Sigmoid colon (tissue), 4 donors: Measurements from ENCODE around the gene JMJD6.

Experiments
- EP300 ChIP-seq, 4 donors: sonication (generic); formaldehyde crosslinking; IDR thresholded peaks; one replicate each; pipeline ENCODE4 v1.6.1; 2017; ENCODE audit warnings: antibody characterized with exemption in 4 of 4
- POLR2A ChIP-seq, 2 donors: fragments of 450-650 bp; IDR thresholded peaks; one replicate each; pipeline ENCODE4 v1.6.1; 2016; ENCODE audit warnings: antibody characterized with exemption in 2 of 2, mild to moderate bottlenecking in 2 of 2, moderate library complexity in 2 of 2
- POLR2AphosphoS5 ChIP-seq, 4 donors: sonication (generic); formaldehyde crosslinking; IDR thresholded peaks; one replicate each; pipeline ENCODE4 v1.6.1; 2017; ENCODE audit warnings: antibody characterized with exemption in 4 of 4
- TF ChIP-seq, protein P1 (sequence below), 4 experiments: fragments of 450-650 bp in 3 of 4; fragments of 200-600 bp in 1 of 4; IDR thresholded peaks; one replicate each; pipeline ENCODE4 v1.5.1; 2016 to 2019; ENCODE audit warnings: antibody characterized with exemption in 4 of 4, mild to moderate bottlenecking in 3 of 4, moderate library complexity in 2 of 4

DNA sequence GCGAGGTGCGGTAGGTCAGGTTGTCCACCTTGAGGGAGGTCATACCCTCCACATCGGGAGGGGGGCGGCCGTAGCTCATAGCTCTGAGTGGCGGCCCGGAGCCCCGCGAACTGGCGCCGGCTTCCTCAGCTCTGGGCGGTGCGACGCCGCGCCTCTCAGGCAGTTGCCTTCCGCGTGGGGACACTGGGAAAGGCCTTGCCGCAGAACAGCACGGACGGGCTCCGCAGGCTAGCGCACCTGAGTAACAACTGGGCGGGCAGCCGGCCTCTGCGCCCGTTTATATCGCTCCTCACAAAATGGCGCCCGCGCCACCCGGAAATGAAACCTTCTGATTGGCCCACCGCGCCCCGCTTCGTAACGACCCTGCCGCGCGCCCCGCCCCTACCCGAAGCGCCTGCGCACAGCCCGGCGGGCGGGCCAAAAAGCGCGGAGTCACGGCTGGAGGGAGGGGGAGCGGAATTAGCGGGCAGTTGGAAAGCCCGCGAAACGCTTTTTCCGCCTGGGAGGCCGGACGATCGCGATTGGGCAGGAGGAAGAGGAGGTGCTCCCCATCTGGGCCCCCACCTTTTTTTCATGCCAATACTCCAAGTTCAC, 10.8 kb upstream of the JMJD6 start, which contains the start of gene SRSF2:
- TF ChIP-seq, protein P1, sequence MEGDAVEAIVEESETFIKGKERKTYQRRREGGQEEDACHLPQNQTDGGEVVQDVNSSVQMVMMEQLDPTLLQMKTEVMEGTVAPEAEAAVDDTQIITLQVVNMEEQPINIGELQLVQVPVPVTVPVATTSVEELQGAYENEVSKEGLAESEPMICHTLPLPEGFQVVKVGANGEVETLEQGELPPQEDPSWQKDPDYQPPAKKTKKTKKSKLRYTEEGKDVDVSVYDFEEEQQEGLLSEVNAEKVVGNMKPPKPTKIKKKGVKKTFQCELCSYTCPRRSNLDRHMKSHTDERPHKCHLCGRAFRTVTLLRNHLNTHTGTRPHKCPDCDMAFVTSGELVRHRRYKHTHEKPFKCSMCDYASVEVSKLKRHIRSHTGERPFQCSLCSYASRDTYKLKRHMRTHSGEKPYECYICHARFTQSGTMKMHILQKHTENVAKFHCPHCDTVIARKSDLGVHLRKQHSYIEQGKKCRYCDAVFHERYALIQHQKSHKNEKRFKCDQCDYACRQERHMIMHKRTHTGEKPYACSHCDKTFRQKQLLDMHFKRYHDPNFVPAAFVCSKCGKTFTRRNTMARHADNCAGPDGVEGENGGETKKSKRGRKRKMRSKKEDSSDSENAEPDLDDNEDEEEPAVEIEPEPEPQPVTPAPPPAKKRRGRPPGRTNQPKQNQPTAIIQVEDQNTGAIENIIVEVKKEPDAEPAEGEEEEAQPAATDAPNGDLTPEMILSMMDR (IDR thresholded peaks at IDR 0.05): no peak
- TF ChIP-seq EP300 (IDR thresholded peaks at IDR 0.05) (peak in 1 of 4 donors; percentile 67), POLR2A (IDR thresholded peaks at IDR 0.05) (peak; percentile 99 to 100), POLR2AphosphoS5 (IDR thresholded peaks at IDR 0.05) (peak; percentile 99 to 100 (median 100))
